Natural killer cell (primary cell): ENCODE data around the gene CTIF. TPM values are rescaled to one million over a fixed set of nuclear protein-coding genes. Genes with fewer than 3 reads are reported as not detected.
A peak's percentile ranks its signal among the peaks of the same experiment; 100 is the strongest.

Source experiments
- ATAC-seq, 3 donors: fragments of 150-1000 bp in 2 of 3; fragments of 200-7000 bp in 1 of 3; cut with Tn5 transposase; 1 replicate in 1 of 3; 2 replicates in 2 of 3; pipeline ENCODE4 v1.10.0; 2021; ENCODE audit warnings: mild to moderate bottlenecking in 2 of 3, moderate library complexity in 2 of 3
- DNase-seq, 2 donors: peaks; one replicate each; pipeline versions ENCODE4 v3.0.0 to v3.0.0-alpha.2; 2013 to 2021; ENCODE audit warnings: mixed read lengths in 1 of 2
- H3K27ac ChIP-seq: one replicate; pipeline ENCODE4 v1.5.1; 2013; ENCODE audit warnings: mild to moderate bottlenecking, low read length
- H3K27me3 ChIP-seq: one replicate; pipeline ENCODE4 v1.6.1; 2013; ENCODE audit warnings: low read length; ENCODE audit not compliant: control insufficient read depth, insufficient read depth
- H3K36me3 ChIP-seq: one replicate; pipeline ENCODE4 v1.6.1; 2013; ENCODE audit warnings: low read length; ENCODE audit not compliant: control insufficient read depth, insufficient read depth
- H3K4me1 ChIP-seq: one replicate; pipeline ENCODE4 v1.6.1; 2013; ENCODE audit warnings: low read length; ENCODE audit not compliant: control insufficient read depth, insufficient read depth
- H3K4me3 ChIP-seq: one replicate; pipeline ENCODE4 v1.5.1; 2013; ENCODE audit warnings: low read length
- H3K9me3 ChIP-seq: one replicate; pipeline ENCODE4 v1.6.1; 2013; ENCODE audit warnings: low read length; ENCODE audit not compliant: control insufficient read depth, insufficient read depth
- H3K27ac Mint-ChIP-seq, 2 donors: one replicate each; pipeline ENCODE4 v1.8.0; 2022; ENCODE audit warnings: mild to moderate bottlenecking in 2 of 2, mixed read lengths in 2 of 2, moderate library complexity in 1 of 2
- H3K27me3 Mint-ChIP-seq, 2 donors: one replicate each; pipeline ENCODE4 v1.8.0; 2022; ENCODE audit warnings: low read depth in 2 of 2, mixed read lengths in 2 of 2
- H3K36me3 Mint-ChIP-seq: one replicate; pipeline ENCODE4 v1.8.0; 2022; ENCODE audit warnings: mixed read lengths
- H3K4me1 Mint-ChIP-seq, 2 donors: one replicate each; pipeline ENCODE4 v1.8.0; 2022; ENCODE audit warnings: mixed read lengths in 2 of 2
- H3K4me3 Mint-ChIP-seq: one replicate; pipeline ENCODE4 v1.8.0; 2022; ENCODE audit warnings: mild to moderate bottlenecking, moderate library complexity, mixed read lengths
- H3K9me3 Mint-ChIP-seq, 2 donors: one replicate each; pipeline ENCODE4 v1.8.0; 2022; ENCODE audit warnings: mixed read lengths in 2 of 2
- CTCF ChIP-seq: fragments of 200-600 bp; IDR thresholded peaks from one replicate; pipeline ENCODE4 v1.8.0; 2022; ENCODE audit warnings: antibody characterized with exemption
- WGBS: methylation state at CpG from one replicate; pipeline ENCODE4 v1.1.7; 2013; ENCODE audit warnings: missing lambda C conversion rate; ENCODE audit not compliant: insufficient coverage; 5-methylcytosine and 5-hydroxymethylcytosine counted together
- intact Hi-C: fragments of 100-400 bp; cut with micrococcal nuclease; formaldehyde crosslinking; loops from one replicate; pipeline ENCODE4 v1.14.2; 2022
- total RNA-seq, 4 donors: library from RNA; stranded (reverse); fragments of 120-200 nt in 1 of 4; gene quantifications; one replicate each; pipeline versions ENCODE4 v1.2.3 to v1.2.4, GENCODE V29; 2013 to 2022

Gene CTIF
- total RNA-seq, 3 donors from 2014 or later (not counting 1 experiment from before 2014, with no cell fraction given) = 6.9 to 10.2 (median 8.2) TPM

GRCh38 chr18:48876590-48876989 is 337.8 kb downstream of the CTIF start:
- no peak for TF ChIP-seq CTCF

GRCh38 chr18:48877941-48878340 is 339.1 kb downstream of the CTIF start:
- Histone ChIP-seq H3K27ac (no peak overlapping the region), H3K4me1 (peaks cover 4% of the 10 kb centered on the region), H3K9me3 (no peaks in the 10 kb centered on the region), H3K36me3 (no peaks in the 10 kb centered on the region), H3K4me3 (no peak overlapping the region), H3K27me3 (no peaks in the 10 kb centered on the region)
- H3K27ac Mint-ChIP-seq = no peak overlapping the region
- H3K4me1 Mint-ChIP-seq = peaks cover 21 to 24% of the 10 kb centered on the region in 2 donors
- ATAC-seq = no peak
- peaks cover 0 to 3% of the 10 kb centered on the region in 2 donors for H3K27me3 Mint-ChIP-seq
- intact Hi-C loops = no loop called here
- H3K36me3 Mint-ChIP-seq = no peaks in the 10 kb centered on the region
- no peak overlapping the region for H3K4me3 Mint-ChIP-seq
- no peak for TF ChIP-seq CTCF
- WGBS = 94% methylated on average over 2 of the region's 3 CpGs
- DNase-seq = no peak
- no peaks in the 10 kb centered on the region for H3K9me3 Mint-ChIP-seq

More at GRCh38 chr18:48876590-48876989, 337.8 kb downstream of the CTIF start:
- H3K27me3 ChIP-seq = no peaks in the 10 kb centered on the region
- no peak overlapping the region for H3K27ac ChIP-seq
- peaks cover 0 to 3% of the 10 kb centered on the region in 2 donors for H3K27me3 Mint-ChIP-seq
- no peak overlapping the region for H3K4me3 Mint-ChIP-seq
- intact Hi-C loops = no loop called here
- no peaks in the 10 kb centered on the region for H3K36me3 ChIP-seq
- peaks cover 10% of the 10 kb centered on the region for H3K4me1 ChIP-seq
- DNase-seq (no peak), ATAC-seq (no peak)
- H3K9me3 Mint-ChIP-seq = no peaks in the 10 kb centered on the region
- H3K27ac Mint-ChIP-seq = no peak overlapping the region
- no peaks in the 10 kb centered on the region for H3K36me3 Mint-ChIP-seq
- 92% methylated on average over 6 of the region's 6 CpGs for WGBS
- peaks cover 27 to 29% of the 10 kb centered on the region in 2 donors for H3K4me1 Mint-ChIP-seq
- no peaks in the 10 kb centered on the region for H3K9me3 ChIP-seq
- no peak overlapping the region for H3K4me3 ChIP-seq

- H3K4me1 Mint-ChIP-seq = peaks cover 21 to 25% of the 10 kb centered on the region in 2 donors
- H3K27ac Mint-ChIP-seq = peak overlapping the region in 1 of 2 donors; percentile 63
- no peak for DNase-seq
- peaks cover 0 to 3% of the 10 kb centered on the region in 2 donors for H3K27me3 Mint-ChIP-seq
- H3K27ac ChIP-seq = no peak overlapping the region
- intact Hi-C loops = no loop called here
- TF ChIP-seq CTCF = no peak
- no peaks in the 10 kb centered on the region for H3K9me3 ChIP-seq
- H3K4me1 ChIP-seq = peaks cover 4% of the 10 kb centered on the region
- H3K36me3 Mint-ChIP-seq = no peaks in the 10 kb centered on the region
- no peaks in the 10 kb centered on the region for H3K27me3 ChIP-seq
- H3K36me3 ChIP-seq = no peaks in the 10 kb centered on the region
- H3K9me3 Mint-ChIP-seq = no peaks in the 10 kb centered on the region
- no peak overlapping the region for H3K4me3 ChIP-seq
- no peak overlapping the region for H3K4me3 Mint-ChIP-seq
- ATAC-seq = no peak
- 88% methylated on average over 12 of the region's 12 CpGs for WGBS
Measured at GRCh38 chr18:48878471-48878870, 339.6 kb downstream of the CTIF start.

GRCh38 chr18:48879008-48879431 is 340.2 kb downstream of the CTIF start:
- H3K4me3 Mint-ChIP-seq = no peak overlapping the region
- WGBS = 87% methylated on average over 14 of the region's 15 CpGs

More at GRCh38 chr18:48879008-48879431, 340.2 kb downstream of the CTIF start:
- H3K27ac ChIP-seq = no peak overlapping the region
- Mint-ChIP-seq H3K36me3 (no peaks in the 10 kb centered on the region), H3K27me3 (peaks cover 0 to 3% of the 10 kb centered on the region in 2 donors), H3K9me3 (no peaks in the 10 kb centered on the region), H3K4me1 (peaks cover 21 to 26% of the 10 kb centered on the region in 2 donors), H3K27ac (no peak overlapping the region)
- H3K27me3 ChIP-seq = no peaks in the 10 kb centered on the region
- intact Hi-C loops = no loop called here
- H3K36me3 ChIP-seq = no peaks in the 10 kb centered on the region
- peaks cover 4% of the 10 kb centered on the region for H3K4me1 ChIP-seq
- no peak for DNase-seq
- TF ChIP-seq CTCF = no peak
- no peak overlapping the region for H3K4me3 ChIP-seq
- ATAC-seq = no peak
- no peaks in the 10 kb centered on the region for H3K9me3 ChIP-seq
